ENCODE data around the gene AURKAIP1. TPM values are rescaled to one million over a fixed set of nuclear protein-coding genes. Genes with fewer than 3 reads are reported as not detected.

The AURKAIP1 gene
- total RNA-seq, 1 experiment from 2014 or later, result 196 TPM

GRCh38 chr1:1357871-1358432 is 17.1 kb downstream of the AURKAIP1 start:
- Histone ChIP-seq H3K9ac (ENCODE audit: extremely low read depth, insufficient read length, low read length) (no peak overlapping the region), H3K27ac (ENCODE audit: insufficient read length, low read depth, low read length) (no peak overlapping the region)
- H3K27me3 Mint-ChIP-seq (ENCODE audit: low read depth), result peaks cover 42% of the 10 kb centered on the region

More at GRCh38 chr1:1357871-1358432, 17.1 kb downstream of the AURKAIP1 start:
- Histone ChIP-seq H3K4ac (ENCODE audit: low read depth, low read length) (no peak overlapping the region), H2AK5ac (ENCODE audit: insufficient read length, low read length) (no peak overlapping the region), H2BK20ac (ENCODE audit: low read depth, low read length, poor library complexity, severe bottlenecking) (no peak overlapping the region), H2BK15ac (ENCODE audit: low read depth, low read length) (no peak overlapping the region), H2AFZ (ENCODE audit: low read length) (no peak overlapping the region), H2BK5ac (ENCODE audit: insufficient read length, low read length) (no peak overlapping the region), H3K27me3 (ENCODE audit: insufficient read depth, low read length) (peaks cover 4% of the 10 kb centered on the region; the same call in 1 of the 2 replicates), H4K20me1 (ENCODE audit: control insufficient read depth, insufficient read depth, insufficient read length) (no peaks in the 10 kb centered on the region), H3K79me2 (ENCODE audit: insufficient read depth, low read length) (no peaks in the 10 kb centered on the region), H3K56ac (ENCODE audit: insufficient read length, low read depth, low read length) (no peak overlapping the region), H4K5ac (ENCODE audit: insufficient read length, low read depth, low read length) (no peak overlapping the region), H3K79me1 (ENCODE audit: insufficient read depth, low read depth, low read length, poor library complexity, severe bottlenecking) (no peaks in the 10 kb centered on the region), H2BK12ac (ENCODE audit: insufficient read length, low read depth, low read length) (no peak overlapping the region), H4K91ac (ENCODE audit: insufficient read length, low read depth, low read length) (no peak overlapping the region), H3K9me3 (ENCODE audit: control insufficient read depth, low read depth, low read length) (no peaks in the 10 kb centered on the region), H3K4me1 (ENCODE audit: insufficient read depth, low read length) (peaks cover 2% of the 10 kb centered on the region; the same call in 1 of the 2 replicates), H3K18ac (ENCODE audit: insufficient read length, low read depth, low read length) (peak overlapping the region; percentile 36), H2BK120ac (ENCODE audit: low read depth, low read length, poor library complexity, severe bottlenecking) (no peak overlapping the region), H3T11ph (ENCODE audit: low read length) (no peak overlapping the region), H4K8ac (replicated peaks; ENCODE audit: insufficient read length, low read depth, low read length) (no peak overlapping the region), H3K14ac (ENCODE audit: insufficient read depth, low read length) (peak overlapping the region; percentile 59; the same call in 1 of the 2 replicates), H3K23ac (ENCODE audit: insufficient read length, low read depth, low read length) (no peak overlapping the region), H3K23me2 (ENCODE audit: insufficient read length, low read depth, low read length, poor library complexity, severe bottlenecking) (peaks cover 7% of the 10 kb centered on the region), H3K4me2 (ENCODE audit: insufficient read depth, insufficient read length, low read length) (no peak overlapping the region)
- no peak for TF ChIP-seq CTCF (conservative IDR thresholded peaks at IDR 0.05)
- no peak for DNase-seq
- WGBS (ENCODE audit: extremely low coverage, insufficient read length, low lambda C conversion rate), result no CpG with 5 or more reads among the region's 18 CpGs
- Mint-ChIP-seq H3K36me3 (ENCODE audit: insufficient read depth in 1 of 3, low read depth in 3 of 3) (no peaks in the 10 kb centered on the region), H3K4me3 (peak overlapping the region in 1 of 2 experiments; percentile 42; a peak in 3 of 5 replicates), H3K4me1 (peaks cover 28 to 52% of the 10 kb centered on the region in 2 experiments), H3K9me3 (no peaks in the 10 kb centered on the region; a peak in 2 of 5 replicates), H3K27ac (peak overlapping the region in 1 of 3 experiments; percentile 28; a peak in 3 of 7 replicates)

Data from H9 (cell line).